ENCODE results near the gene CLCNKA. TPM values are rescaled to one million over a fixed set of nuclear protein-coding genes. Genes with fewer than 3 reads are reported as not detected.
A peak's percentile ranks its signal among the peaks of the same experiment; 100 is the strongest.

The CLCNKA gene
- total RNA-seq, 1 experiment from 2014 or later, result not detected

DNA sequence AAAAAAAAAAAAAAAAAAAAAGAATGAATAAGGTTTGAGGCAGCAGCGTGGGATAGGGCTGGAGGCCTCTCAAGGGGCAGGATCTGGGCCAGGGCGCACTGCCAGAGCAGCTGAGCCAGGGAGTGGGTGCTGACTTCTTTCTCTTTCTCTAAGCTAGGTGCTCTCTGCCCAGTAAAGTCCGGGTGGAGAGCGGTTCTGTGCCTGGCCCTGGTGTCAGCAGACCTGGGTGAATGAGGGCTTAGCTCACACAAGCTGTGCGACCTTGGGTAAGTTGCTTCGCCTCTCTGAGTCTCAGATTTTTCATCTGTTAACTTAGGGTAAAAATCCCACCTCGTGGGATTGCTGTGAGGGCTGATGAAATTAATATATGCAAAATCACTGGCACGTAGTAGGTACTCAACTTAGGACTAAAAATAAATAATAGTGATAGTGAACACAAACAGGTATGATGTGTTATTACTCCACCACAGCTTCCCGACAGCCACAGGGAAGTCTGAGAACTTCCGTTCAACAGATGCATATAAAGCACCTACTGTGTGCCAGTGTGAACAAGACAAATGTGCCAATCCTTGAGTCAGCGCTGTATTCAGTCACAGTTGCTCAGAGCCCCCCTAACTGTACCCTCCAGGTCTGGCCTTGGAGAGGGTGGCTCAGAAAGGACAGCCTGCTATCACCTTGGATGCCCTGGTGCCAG is 53.6 kb downstream of the CLCNKA start:
- Histone ChIP-seq H2AFZ (ENCODE audit: low read length) (no peak overlapping the region), H3K27me3 (ENCODE audit: low read length) (no peaks in the 10 kb centered on the region), H4K20me1 (ENCODE audit: insufficient read depth, low read depth, low read length) (no peaks in the 10 kb centered on the region), H3K4me2 (ENCODE audit: low read depth, low read length, poor library complexity, severe bottlenecking) (no peak overlapping the region), H3K4me1 (ENCODE audit: low read length) (peaks cover 10% of the 10 kb centered on the region), H3K9me3 (ENCODE audit: low read length) (no peaks in the 10 kb centered on the region), H3K9me2 (replicated peaks; ENCODE audit: insufficient read depth, low read length) (no peaks in the 10 kb centered on the region), H3K4me3 (ENCODE audit: low read length) (no peak overlapping the region), H3K27ac (ENCODE audit: low read length) (no peak overlapping the region), H3K36me3 (ENCODE audit: insufficient read depth, low read length) (no peaks in the 10 kb centered on the region), H3K9ac (ENCODE audit: low read length) (no peak overlapping the region), H3K79me2 (ENCODE audit: low read length) (no peaks in the 10 kb centered on the region)
- DNase-seq, result no peak

DNA sequence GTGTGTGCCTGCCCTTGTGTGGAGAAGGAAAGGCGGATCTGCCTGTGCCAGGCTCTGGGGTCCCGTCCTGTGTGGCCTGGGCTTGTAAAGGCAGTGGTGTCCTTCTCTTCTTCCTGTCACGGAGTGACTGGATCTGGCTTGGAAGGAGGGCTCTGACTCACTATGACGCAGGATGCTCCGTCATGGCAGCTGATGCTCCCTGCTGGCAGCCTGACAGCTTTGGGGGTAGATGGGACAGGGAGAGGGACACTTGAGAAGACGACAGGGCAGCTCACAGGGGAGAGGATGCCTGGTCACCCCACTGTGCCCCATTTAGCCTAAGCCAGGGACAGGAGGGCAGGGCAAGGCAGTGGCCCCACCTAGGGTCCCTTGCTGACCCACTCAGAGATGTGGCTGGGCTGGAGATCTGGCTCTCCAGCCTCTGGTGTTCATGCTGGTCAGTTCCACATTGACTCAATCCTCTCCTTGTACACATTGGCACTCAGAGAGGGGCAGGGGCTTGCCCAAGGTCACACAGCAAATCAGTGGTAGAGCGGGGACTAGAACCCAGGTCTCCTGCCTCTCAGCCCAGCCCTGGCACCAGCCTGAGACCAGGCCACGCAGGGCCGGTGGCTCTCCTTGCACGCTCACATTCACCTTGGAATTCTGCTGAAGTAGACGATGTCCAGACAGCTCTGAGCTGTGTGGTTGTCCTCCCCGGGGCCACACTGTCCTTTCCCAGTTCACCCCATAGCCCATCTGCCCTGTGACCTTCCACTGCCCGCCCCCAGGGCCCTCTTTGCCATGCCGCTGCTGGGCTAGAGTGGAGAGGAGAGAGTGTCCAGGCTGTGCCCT is 54.4 kb downstream of the CLCNKA start:
- Histone ChIP-seq H3K4me3 (ENCODE audit: low read length) (no peak overlapping the region), H3K79me2 (ENCODE audit: low read length) (no peaks in the 10 kb centered on the region), H2AFZ (ENCODE audit: low read length) (no peak overlapping the region), H3K4me2 (ENCODE audit: low read depth, low read length, poor library complexity, severe bottlenecking) (no peak overlapping the region), H3K27ac (ENCODE audit: low read length) (no peak overlapping the region), H4K20me1 (ENCODE audit: insufficient read depth, low read depth, low read length) (no peaks in the 10 kb centered on the region), H3K9me3 (ENCODE audit: low read length) (no peaks in the 10 kb centered on the region), H3K9me2 (replicated peaks; ENCODE audit: insufficient read depth, low read length) (no peaks in the 10 kb centered on the region), H3K36me3 (ENCODE audit: insufficient read depth, low read length) (no peaks in the 10 kb centered on the region), H3K27me3 (ENCODE audit: low read length) (no peaks in the 10 kb centered on the region), H3K4me1 (ENCODE audit: low read length) (peaks cover 10% of the 10 kb centered on the region), H3K9ac (ENCODE audit: low read length) (no peak overlapping the region)
- no peak for DNase-seq

DNA sequence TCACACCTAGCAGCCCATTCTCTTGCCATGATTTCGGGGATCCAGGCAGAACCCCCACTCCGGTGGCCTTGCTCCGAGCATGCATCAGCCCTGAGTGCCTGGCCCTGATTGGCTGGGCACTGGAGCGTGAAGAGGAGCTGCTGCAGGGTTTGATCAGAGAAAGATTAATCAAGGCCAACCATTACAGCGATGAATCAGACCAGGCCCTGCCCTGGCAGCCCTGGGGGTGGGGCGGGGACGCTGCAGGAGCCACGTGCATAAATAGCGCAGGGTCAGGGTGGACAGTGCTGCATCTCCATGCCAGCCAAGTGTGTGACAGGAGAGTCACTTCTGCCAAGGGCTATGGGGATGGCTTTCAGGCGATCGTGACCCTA is 55.0 kb downstream of the CLCNKA start:
- H3K27me3 ChIP-seq (ENCODE audit: low read length), result no peaks in the 10 kb centered on the region
- no peak overlapping the region for H2AFZ ChIP-seq (ENCODE audit: low read length)
- no peak overlapping the region for H3K9ac ChIP-seq (ENCODE audit: low read length)
- no peaks in the 10 kb centered on the region for H3K36me3 ChIP-seq (ENCODE audit: insufficient read depth, low read length)
- no peak overlapping the region for H3K4me3 ChIP-seq (ENCODE audit: low read length)
- H3K27ac ChIP-seq (ENCODE audit: low read length), result no peak overlapping the region
- H3K9me3 ChIP-seq (ENCODE audit: low read length), result no peaks in the 10 kb centered on the region
- H3K4me1 ChIP-seq (ENCODE audit: low read length), result peaks cover 10% of the 10 kb centered on the region
- H3K79me2 ChIP-seq (ENCODE audit: low read length), result no peaks in the 10 kb centered on the region
- H3K9me2 ChIP-seq (replicated peaks; ENCODE audit: insufficient read depth, low read length), result no peaks in the 10 kb centered on the region
- no peak for DNase-seq
- H4K20me1 ChIP-seq (ENCODE audit: insufficient read depth, low read depth, low read length), result no peaks in the 10 kb centered on the region
- H3K4me2 ChIP-seq (ENCODE audit: low read depth, low read length, poor library complexity, severe bottlenecking), result no peak overlapping the region

DNA sequence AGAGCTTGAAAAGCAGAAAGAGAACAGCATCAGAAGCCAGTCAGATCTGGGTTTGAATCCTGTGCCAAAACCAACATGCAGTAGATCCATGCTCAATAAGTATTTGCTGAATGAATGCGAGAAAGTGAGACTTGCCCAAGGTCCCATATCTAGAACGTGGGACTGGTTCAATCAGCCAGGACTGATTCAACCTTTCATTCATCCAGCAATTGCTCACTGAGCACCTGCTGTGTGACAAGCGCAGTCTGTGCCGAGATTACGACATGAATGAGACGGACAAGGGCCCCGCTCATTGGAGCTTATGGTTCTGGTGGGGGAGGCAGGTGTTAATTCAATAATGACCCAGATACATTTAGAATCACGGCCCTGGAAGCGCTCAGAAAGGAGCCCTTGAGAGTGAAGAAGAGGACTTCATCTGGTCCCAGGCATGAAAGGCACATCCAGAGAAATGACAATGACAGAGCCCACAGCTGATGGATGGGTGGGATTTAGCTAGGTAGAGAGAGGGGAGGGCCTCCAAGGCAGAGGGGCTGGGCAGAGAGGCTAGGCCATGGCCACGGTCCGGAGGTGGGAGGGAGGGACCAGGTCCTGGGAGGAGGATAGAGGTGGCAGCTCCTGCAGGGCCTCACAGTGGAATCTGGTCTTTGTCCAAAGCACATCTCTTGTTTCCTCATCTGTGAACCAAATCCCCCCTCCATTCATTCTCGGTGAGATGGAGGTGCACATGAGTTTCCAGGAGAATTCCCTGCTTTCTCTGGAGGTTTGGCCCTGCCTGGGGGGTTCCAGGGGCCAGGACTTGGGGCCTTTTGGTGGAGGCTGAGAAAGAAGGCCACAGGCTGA is 55.8 kb downstream of the CLCNKA start:
- Histone ChIP-seq H4K20me1 (ENCODE audit: insufficient read depth, low read depth, low read length) (no peaks in the 10 kb centered on the region), H3K4me1 (ENCODE audit: low read length) (peaks cover 10% of the 10 kb centered on the region), H2AFZ (ENCODE audit: low read length) (no peak overlapping the region), H3K9me3 (ENCODE audit: low read length) (no peaks in the 10 kb centered on the region), H3K4me3 (ENCODE audit: low read length) (no peak overlapping the region), H3K9ac (ENCODE audit: low read length) (no peak overlapping the region), H3K4me2 (ENCODE audit: low read depth, low read length, poor library complexity, severe bottlenecking) (no peak overlapping the region), H3K36me3 (ENCODE audit: insufficient read depth, low read length) (no peaks in the 10 kb centered on the region), H3K27me3 (ENCODE audit: low read length) (no peaks in the 10 kb centered on the region), H3K79me2 (ENCODE audit: low read length) (no peaks in the 10 kb centered on the region), H3K9me2 (replicated peaks; ENCODE audit: insufficient read depth, low read length) (no peaks in the 10 kb centered on the region), H3K27ac (ENCODE audit: low read length) (no peak overlapping the region)
- no peak for DNase-seq

DNA sequence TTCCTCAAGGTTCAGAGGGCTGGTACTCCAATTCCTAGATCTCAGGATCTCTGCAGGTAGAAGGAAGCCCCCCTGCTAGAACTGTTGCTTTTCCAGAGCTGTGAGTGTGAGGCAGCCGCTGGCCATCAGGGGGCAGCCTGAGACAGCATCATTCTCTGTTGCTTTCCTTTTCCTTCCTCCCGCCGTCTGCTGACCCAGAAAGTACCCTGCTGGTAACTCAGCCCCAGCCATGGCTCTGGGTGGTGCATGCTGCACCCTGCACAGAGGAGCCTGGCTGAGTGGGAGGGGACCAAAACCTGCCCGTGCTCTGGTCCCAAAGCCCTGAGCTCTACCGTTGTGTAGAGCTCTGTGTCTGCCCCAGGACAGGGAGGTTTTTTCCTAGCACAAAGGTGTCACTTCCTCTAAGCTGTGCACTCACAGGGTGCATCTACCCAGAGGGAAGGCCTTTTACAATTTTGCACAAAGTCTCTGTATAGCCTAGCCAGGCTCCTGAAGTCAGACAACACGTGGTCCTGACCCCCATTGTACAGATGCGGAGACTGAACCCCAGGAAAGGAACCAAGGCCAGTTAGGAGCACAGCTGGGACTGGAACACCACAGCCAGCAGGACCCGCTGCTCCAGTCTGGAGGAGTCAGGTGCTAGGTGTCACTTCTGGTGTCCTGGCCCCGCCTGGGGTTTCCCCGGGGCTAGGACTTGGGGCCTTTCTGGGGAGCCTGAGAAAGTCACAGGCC is 57.3 kb downstream of the CLCNKA start:
- H3K9me3 ChIP-seq (ENCODE audit: low read length), result no peaks in the 10 kb centered on the region
- no peaks in the 10 kb centered on the region for H4K20me1 ChIP-seq (ENCODE audit: insufficient read depth, low read depth, low read length)
- H3K9ac ChIP-seq (ENCODE audit: low read length), result peak overlapping the region; percentile 58
- no peaks in the 10 kb centered on the region for H3K27me3 ChIP-seq (ENCODE audit: low read length)
- peak; percentile 85 for DNase-seq
- peaks cover 4% of the 10 kb centered on the region for H3K4me1 ChIP-seq (ENCODE audit: low read length)
- H2AFZ ChIP-seq (ENCODE audit: low read length), result peak overlapping the region; percentile 97; the same call in 1 of the 2 replicates
- H3K36me3 ChIP-seq (ENCODE audit: insufficient read depth, low read length), result no peaks in the 10 kb centered on the region
- no peak overlapping the region for H3K27ac ChIP-seq (ENCODE audit: low read length)
- no peak overlapping the region for H3K4me3 ChIP-seq (ENCODE audit: low read length)
- no peaks in the 10 kb centered on the region for H3K79me2 ChIP-seq (ENCODE audit: low read length)
- no peaks in the 10 kb centered on the region for H3K9me2 ChIP-seq (replicated peaks; ENCODE audit: insufficient read depth, low read length)
- peak overlapping the region; percentile 64 for H3K4me2 ChIP-seq (ENCODE audit: low read depth, low read length, poor library complexity, severe bottlenecking)

DNA sequence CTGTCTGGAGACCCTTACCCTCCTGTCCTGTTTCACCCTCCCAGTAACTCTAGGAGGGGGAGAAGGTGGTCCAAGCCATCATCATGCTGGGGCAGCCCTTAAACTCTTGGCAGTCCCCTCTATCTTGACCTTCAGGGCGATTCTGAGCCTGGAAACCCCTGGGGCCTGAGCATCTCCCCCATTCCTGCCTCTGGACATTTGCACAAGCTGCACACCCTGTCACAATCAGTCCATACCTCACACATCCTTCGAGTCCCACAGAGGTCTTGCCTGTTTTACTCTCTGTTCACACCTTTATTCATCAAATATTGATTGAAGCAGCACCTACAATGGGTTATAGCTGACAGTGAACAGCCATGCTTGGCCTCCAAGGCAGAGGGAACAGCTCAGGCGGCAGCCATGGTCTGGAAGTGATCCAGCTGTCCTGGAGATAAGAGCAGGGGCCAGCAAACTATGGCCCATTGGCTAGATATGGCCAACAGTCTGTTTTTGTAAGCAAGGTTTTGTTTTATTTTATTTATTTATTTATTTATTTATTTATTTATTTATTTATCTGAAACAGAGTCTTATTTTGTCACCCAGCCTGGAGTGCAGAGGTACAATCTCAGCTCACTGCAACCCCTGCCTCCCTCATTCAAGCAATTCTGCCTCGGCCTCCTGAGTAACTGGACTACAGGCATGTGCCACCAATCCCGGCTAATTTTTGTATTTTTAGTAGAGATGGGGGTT is 58.8 kb downstream of the CLCNKA start:
- Histone ChIP-seq H3K9me3 (ENCODE audit: low read length) (no peaks in the 10 kb centered on the region), H3K79me2 (ENCODE audit: low read length) (no peaks in the 10 kb centered on the region), H3K9me2 (replicated peaks; ENCODE audit: insufficient read depth, low read length) (no peaks in the 10 kb centered on the region), H4K20me1 (ENCODE audit: insufficient read depth, low read depth, low read length) (no peaks in the 10 kb centered on the region), H3K27ac (ENCODE audit: low read length) (no peak overlapping the region), H3K4me2 (ENCODE audit: low read depth, low read length, poor library complexity, severe bottlenecking) (no peak overlapping the region), H2AFZ (ENCODE audit: low read length) (no peak overlapping the region), H3K27me3 (ENCODE audit: low read length) (no peaks in the 10 kb centered on the region), H3K9ac (ENCODE audit: low read length) (no peak overlapping the region), H3K4me1 (ENCODE audit: low read length) (peaks cover 3% of the 10 kb centered on the region; the same call in 1 of the 2 replicates), H3K4me3 (ENCODE audit: low read length) (no peak overlapping the region), H3K36me3 (ENCODE audit: insufficient read depth, low read length) (no peaks in the 10 kb centered on the region)
- DNase-seq, result no peak

DNA sequence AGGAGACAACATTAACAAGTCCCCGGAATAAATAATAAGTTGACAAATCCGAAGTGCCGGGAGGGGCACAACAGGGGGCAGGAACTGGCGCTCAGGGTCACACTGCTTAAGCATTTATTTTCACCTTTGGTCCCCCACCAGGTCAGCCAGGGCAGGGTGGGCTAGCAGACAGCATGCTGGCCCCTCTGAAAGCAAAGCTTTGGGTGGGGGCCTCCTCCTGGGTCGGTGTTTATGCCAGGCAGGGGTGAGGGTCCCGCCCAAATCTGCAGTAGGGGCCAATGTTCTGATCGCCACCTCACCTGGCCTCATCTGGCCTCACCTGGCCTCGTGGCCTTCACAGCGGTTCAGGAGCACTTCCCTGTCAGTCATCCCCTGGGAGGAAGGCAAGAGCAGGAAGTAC is 59.8 kb downstream of the CLCNKA start:
- H3K4me3 ChIP-seq (ENCODE audit: low read length), result no peak overlapping the region
- no peaks in the 10 kb centered on the region for H3K9me2 ChIP-seq (replicated peaks; ENCODE audit: insufficient read depth, low read length)
- H3K36me3 ChIP-seq (ENCODE audit: insufficient read depth, low read length), result no peaks in the 10 kb centered on the region
- H3K4me2 ChIP-seq (ENCODE audit: low read depth, low read length, poor library complexity, severe bottlenecking), result no peak overlapping the region
- no peaks in the 10 kb centered on the region for H3K27me3 ChIP-seq (ENCODE audit: low read length)
- H3K79me2 ChIP-seq (ENCODE audit: low read length), result no peaks in the 10 kb centered on the region
- H3K9me3 ChIP-seq (ENCODE audit: low read length), result no peaks in the 10 kb centered on the region
- H4K20me1 ChIP-seq (ENCODE audit: insufficient read depth, low read depth, low read length), result no peaks in the 10 kb centered on the region
- H3K9ac ChIP-seq (ENCODE audit: low read length), result no peak overlapping the region
- no peak overlapping the region for H2AFZ ChIP-seq (ENCODE audit: low read length)
- H3K27ac ChIP-seq (ENCODE audit: low read length), result no peak overlapping the region
- peaks cover 3% of the 10 kb centered on the region; the same call in 1 of the 2 replicates for H3K4me1 ChIP-seq (ENCODE audit: low read length)
- DNase-seq, result peak; percentile 35
